Activated CD4-positive, alpha-beta memory T cell treated with anti-CD3 and anti-CD28 coated beads for 36 hours (primary cell): ENCODE measurements around the gene BLNK. TPM values are rescaled to one million over a fixed set of nuclear protein-coding genes. Genes with fewer than 3 reads are reported as not detected.
A peak's percentile ranks its signal among the peaks of the same experiment; 100 is the strongest.

ENCODE experiments used
- CTCF ChIA-PET: fragments of 350-600 bp; sonication (Branson Sonifier 250); formaldehyde crosslinking; loops from one replicate; lab custom pipeline; 2021; ENCODE audit warnings: antibody characterized with exemption, inconsistent platforms; lab: Charles Lee
- POLR2A ChIA-PET: fragments of 350-600 bp; sonication (Branson Sonifier 250); formaldehyde crosslinking; loops from one replicate; lab custom pipeline; 2021; ENCODE audit warnings: antibody characterized with exemption; lab: Charles Lee
- DNase-seq: peaks from one replicate; pipeline ENCODE4 v3.0.0-alpha.2; 2020
- H3K27ac Mint-ChIP-seq: one replicate; pipeline ENCODE4 v1.8.0; 2021; ENCODE audit warnings: mixed read lengths
- H3K27me3 Mint-ChIP-seq: one replicate; pipeline ENCODE4 v1.8.0; 2021; ENCODE audit warnings: mixed read lengths
- H3K36me3 Mint-ChIP-seq: one replicate; pipeline ENCODE4 v1.8.0; 2021; ENCODE audit warnings: mixed read lengths
- H3K4me1 Mint-ChIP-seq: one replicate; pipeline ENCODE4 v1.8.0; 2021; ENCODE audit warnings: low read depth, mixed read lengths
- H3K4me3 Mint-ChIP-seq: one replicate; pipeline ENCODE4 v1.8.0; 2021; ENCODE audit warnings: mild to moderate bottlenecking, mixed read lengths
- H3K9me3 Mint-ChIP-seq: one replicate; pipeline ENCODE4 v1.8.0; 2021; ENCODE audit warnings: mixed read lengths
- intact Hi-C: fragments of 100-400 bp; cut with micrococcal nuclease; formaldehyde crosslinking; loops from one replicate; pipeline ENCODE4 v1.15.1; 2023
- total RNA-seq, 2 experiments: library from RNA; stranded (reverse); gene quantifications; one replicate each; pipeline ENCODE4 v1.2.3, GENCODE V29; 2021

The BLNK gene
- total RNA-seq, 2 experiments from 2014 or later, result not detected

DNA sequence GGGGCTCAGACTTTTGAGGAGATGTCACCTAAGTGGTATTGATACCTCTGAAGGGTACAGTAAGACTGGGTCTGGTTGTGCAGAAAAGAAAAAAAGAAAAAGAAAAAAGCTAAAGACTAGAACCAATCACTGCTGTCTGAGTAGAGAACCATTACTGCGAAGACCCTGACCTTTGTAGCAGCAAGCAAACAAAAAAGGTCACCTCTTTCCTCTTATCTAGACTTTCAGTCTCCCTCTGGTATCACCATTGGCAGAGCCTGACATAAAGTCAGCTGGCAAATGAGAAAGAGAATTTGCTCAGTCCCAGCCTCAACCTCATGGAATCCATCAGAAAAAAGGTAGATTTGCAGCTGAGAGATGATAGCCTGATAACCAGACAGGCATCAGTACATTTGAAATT lies 30.2 kb upstream of the BLNK start:
- no peak overlapping the region for H3K4me3 Mint-ChIP-seq
- POLR2A ChIA-PET, result no interaction called here
- no peak overlapping the region for H3K27ac Mint-ChIP-seq
- H3K9me3 Mint-ChIP-seq, result no peaks in the 10 kb centered on the region
- H3K4me1 Mint-ChIP-seq, result peaks cover 10% of the 10 kb centered on the region
- CTCF ChIA-PET, result interaction anchor here (1.5 to 2.4 kb wide), 2 partner anchors 34 to 72 kb away, joined by 5 to 6 read pairs; no protein-coding TSS in a partner anchor
- H3K36me3 Mint-ChIP-seq, result no peaks in the 10 kb centered on the region
- peaks cover 41% of the 10 kb centered on the region for H3K27me3 Mint-ChIP-seq
- intact Hi-C loops, result no loop called here
- DNase-seq, result no peak

DNA sequence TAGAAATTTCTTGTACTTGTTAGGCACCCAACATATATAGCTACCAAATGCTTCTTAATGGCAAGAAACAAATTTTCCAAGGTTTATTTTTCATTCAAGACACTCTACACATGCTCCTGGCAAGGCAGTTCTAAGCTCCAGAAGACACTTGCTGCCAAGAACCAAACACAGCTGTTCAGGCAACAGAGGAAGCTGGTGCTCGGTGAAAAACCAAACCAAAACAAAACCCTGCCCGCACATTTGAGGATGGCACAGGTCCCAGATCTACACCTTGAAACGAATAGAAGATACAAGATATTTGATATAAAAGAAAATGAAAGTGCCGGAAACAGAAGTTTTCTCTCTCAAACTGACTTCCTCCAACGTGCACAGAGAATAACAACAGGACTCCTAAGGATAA lies 28.0 kb upstream of the BLNK start:
- peak overlapping the region; percentile 32 for H3K27ac Mint-ChIP-seq
- no peaks in the 10 kb centered on the region for H3K36me3 Mint-ChIP-seq
- ChIA-PET CTCF (interaction anchor here (1.3 kb wide), 1 partner anchor 70 kb away, joined by 4 read pairs; no protein-coding TSS in a partner anchor), POLR2A (no interaction called here)
- intact Hi-C loops, result no loop called here
- peaks cover 10% of the 10 kb centered on the region for H3K4me1 Mint-ChIP-seq
- no peaks in the 10 kb centered on the region for H3K9me3 Mint-ChIP-seq
- H3K27me3 Mint-ChIP-seq, result peaks cover 32% of the 10 kb centered on the region
- peak overlapping the region; percentile 20 for H3K4me3 Mint-ChIP-seq
- DNase-seq, result no peak

DNA sequence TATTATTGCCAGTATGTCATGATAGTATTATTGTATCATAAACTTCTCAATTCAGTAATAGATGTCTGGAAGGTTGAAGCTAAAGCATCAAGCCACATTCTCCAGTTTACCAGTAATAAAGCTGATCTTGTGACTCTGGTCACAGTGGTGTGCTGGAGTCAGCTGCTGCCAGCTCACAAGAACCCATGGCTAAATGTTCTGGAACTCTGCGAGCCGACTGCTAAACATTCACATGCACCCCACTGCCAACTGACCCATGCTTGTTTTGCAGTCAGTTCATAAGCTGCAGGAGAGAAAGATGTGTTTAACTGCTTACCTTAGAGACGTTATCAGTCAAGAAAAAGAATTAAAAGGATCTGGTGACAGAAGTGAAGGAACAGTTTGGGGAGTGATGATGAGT lies 27.0 kb upstream of the BLNK start:
- intact Hi-C loops, result no loop called here
- no peak for DNase-seq
- ChIA-PET CTCF (no interaction called here), POLR2A (no interaction called here)
- Mint-ChIP-seq H3K36me3 (no peaks in the 10 kb centered on the region), H3K4me3 (no peak overlapping the region), H3K9me3 (no peaks in the 10 kb centered on the region), H3K4me1 (peaks cover 10% of the 10 kb centered on the region), H3K27me3 (peaks cover 32% of the 10 kb centered on the region), H3K27ac (no peak overlapping the region)

GRCh38 chr10:96297486-96297885 lies 26.1 kb upstream of the BLNK start:
- H3K4me1 Mint-ChIP-seq, result peaks cover 10% of the 10 kb centered on the region
- ChIA-PET POLR2A (no interaction called here), CTCF (interaction anchor here (4.0 kb wide), 1 partner anchor 68 kb away, joined by 20 read pairs; no protein-coding TSS in a partner anchor)
- DNase-seq, result no peak
- H3K27me3 Mint-ChIP-seq, result peaks cover 30% of the 10 kb centered on the region
- no peaks in the 10 kb centered on the region for H3K9me3 Mint-ChIP-seq
- intact Hi-C loops, result no loop called here
- H3K4me3 Mint-ChIP-seq, result no peak overlapping the region
- H3K27ac Mint-ChIP-seq, result no peak overlapping the region
- no peaks in the 10 kb centered on the region for H3K36me3 Mint-ChIP-seq

GRCh38 chr10:96295475-96295874 lies 24.1 kb upstream of the BLNK start:
- intact Hi-C loops, result no loop called here
- Mint-ChIP-seq H3K36me3 (no peaks in the 10 kb centered on the region), H3K4me3 (no peak overlapping the region), H3K27ac (no peak overlapping the region), H3K4me1 (peaks cover 10% of the 10 kb centered on the region), H3K27me3 (peaks cover 23% of the 10 kb centered on the region), H3K9me3 (no peaks in the 10 kb centered on the region)
- ChIA-PET POLR2A (no interaction called here), CTCF (interaction anchor here (0.6 to 4.0 kb wide), 5 partner anchors 10 to 954 kb away, joined by 3 to 20 read pairs (median 5); partner anchors contain the start of gene TCTN3)
- DNase-seq, result no peak

DNA sequence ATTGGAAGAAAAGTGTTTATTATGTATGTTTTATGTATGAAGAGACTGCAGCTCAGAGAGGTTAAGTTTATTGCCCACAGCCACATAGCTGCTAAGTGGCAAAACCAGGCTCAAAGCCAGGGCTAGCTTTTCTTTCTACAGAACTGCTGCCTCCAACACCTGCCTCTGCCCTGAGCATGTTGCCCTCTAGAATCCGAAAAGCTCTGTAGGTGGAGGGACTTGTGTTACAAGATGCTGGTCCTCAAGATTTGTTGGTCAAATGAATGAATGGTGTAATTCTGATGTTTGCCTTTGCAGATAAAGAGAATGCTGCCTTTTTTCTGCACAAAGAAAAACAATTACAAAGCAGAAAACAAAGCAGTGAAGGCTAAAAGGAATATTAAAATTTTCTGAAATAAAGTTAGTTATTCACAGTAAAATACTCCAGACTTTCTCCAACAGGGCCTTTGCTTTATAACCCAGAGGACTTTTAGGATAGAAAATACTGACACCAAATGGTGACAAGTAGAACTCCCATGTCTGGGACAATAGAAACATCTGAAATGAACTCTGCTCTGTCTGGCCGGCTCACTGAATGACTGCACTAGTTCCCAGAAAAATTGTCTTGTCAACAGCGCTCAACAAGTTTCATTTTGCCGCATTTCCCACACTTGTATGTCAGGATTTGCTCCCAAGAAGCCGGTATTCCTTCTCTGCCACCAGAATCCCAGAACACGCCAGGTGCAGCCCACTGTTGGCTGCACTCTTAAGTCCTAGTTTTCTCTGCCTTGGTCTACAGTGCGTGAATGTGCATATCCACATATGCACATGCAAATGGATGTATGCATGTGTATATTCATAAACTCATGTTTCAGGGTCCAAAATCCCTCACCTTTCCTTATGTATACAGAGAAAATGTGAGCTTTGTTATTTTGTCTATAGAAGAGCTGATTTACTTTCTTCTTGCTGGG lies 21.9 kb upstream of the BLNK start:
- Mint-ChIP-seq H3K27ac (no peak overlapping the region), H3K9me3 (no peaks in the 10 kb centered on the region), H3K36me3 (no peaks in the 10 kb centered on the region), H3K27me3 (peaks cover 19% of the 10 kb centered on the region), H3K4me1 (peaks cover 2% of the 10 kb centered on the region), H3K4me3 (no peak overlapping the region)
- POLR2A ChIA-PET, result no interaction called here
- DNase-seq, result peak; percentile 13
- intact Hi-C loops, result loop anchor here (1.0 to 5.0 kb wide), 2 partner anchors 66 to 276 kb away; no protein-coding TSS in a partner anchor
- CTCF ChIA-PET, result interaction anchor here (0.6 to 4.0 kb wide), 9 partner anchors 23 to 600 kb away, joined by 3 to 20 read pairs (median 5); partner anchors contain the start of gene TCTN3

- POLR2A ChIA-PET, result no interaction called here
- H3K27ac Mint-ChIP-seq, result no peak overlapping the region
- H3K36me3 Mint-ChIP-seq, result no peaks in the 10 kb centered on the region
- H3K4me1 Mint-ChIP-seq, result peaks cover 7% of the 10 kb centered on the region
- CTCF ChIA-PET, result interaction anchor here (0.8 to 1.8 kb wide), 7 partner anchors 44 to 597 kb away, joined by 3 to 9 read pairs (median 3); partner anchors contain the start of gene TCTN3
- DNase-seq, result no peak
- no peak overlapping the region for H3K4me3 Mint-ChIP-seq
- H3K9me3 Mint-ChIP-seq, result no peaks in the 10 kb centered on the region
- peaks cover 15% of the 10 kb centered on the region for H3K27me3 Mint-ChIP-seq
- intact Hi-C loops, result loop anchor here (5.0 kb wide), 1 partner anchor 63 kb away; no protein-coding TSS in a partner anchor
Observed at GRCh38 chr10:96290368-96291133, 19.2 kb upstream of the BLNK start.

DNA sequence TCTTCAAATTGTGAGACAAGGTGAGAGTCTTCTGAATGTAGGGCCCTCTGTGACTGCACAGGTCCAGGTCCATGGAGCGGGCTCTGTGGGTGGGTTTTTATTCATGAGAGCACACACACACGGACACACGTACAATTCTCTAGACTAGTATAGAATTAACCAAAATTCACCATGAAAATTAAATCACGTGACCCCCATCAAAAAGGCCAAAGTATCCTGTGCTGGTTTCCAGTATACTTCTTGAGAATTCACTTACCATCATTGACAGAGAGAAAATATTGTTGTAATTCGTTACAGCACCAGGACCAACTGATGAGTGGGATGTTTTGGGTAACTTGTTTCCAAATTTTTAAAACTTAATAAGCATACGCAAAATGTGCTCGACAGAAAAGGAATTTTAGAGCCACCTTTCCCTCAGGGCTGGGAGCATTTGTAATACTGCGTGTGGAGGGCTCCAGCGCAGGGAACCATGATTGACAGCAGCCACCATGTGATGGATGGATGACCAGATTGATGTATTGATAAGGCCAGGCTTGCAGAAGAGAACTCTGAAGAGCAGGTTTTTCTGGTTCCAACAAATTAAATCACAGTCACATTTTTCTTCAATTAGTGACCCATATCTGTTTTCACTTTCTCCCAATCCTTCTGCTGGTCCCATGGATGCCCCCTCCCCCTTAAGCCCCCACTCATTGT lies 18.0 kb upstream of the BLNK start:
- no peaks in the 10 kb centered on the region for H3K36me3 Mint-ChIP-seq
- peaks cover 12% of the 10 kb centered on the region for H3K27me3 Mint-ChIP-seq
- peaks cover 7% of the 10 kb centered on the region for H3K4me1 Mint-ChIP-seq
- H3K9me3 Mint-ChIP-seq, result no peaks in the 10 kb centered on the region
- H3K27ac Mint-ChIP-seq, result no peak overlapping the region
- POLR2A ChIA-PET, result no interaction called here
- intact Hi-C loops, result no loop called here
- H3K4me3 Mint-ChIP-seq, result no peak overlapping the region
- CTCF ChIA-PET, result no interaction called here
- DNase-seq, result no peak

- no peak overlapping the region for H3K4me3 Mint-ChIP-seq
- POLR2A ChIA-PET, result no interaction called here
- CTCF ChIA-PET, result interaction anchor here (1.5 to 1.9 kb wide), 2 partner anchors 47 to 594 kb away, joined by 3 to 4 read pairs; partner anchors contain the start of gene TCTN3
Observed at GRCh38 chr10:96288151-96288621, 16.8 kb upstream of the BLNK start.

GRCh38 chr10:96287392-96288105 lies 16.2 kb upstream of the BLNK start:
- intact Hi-C loops, result no loop called here
- Mint-ChIP-seq H3K4me3 (no peak overlapping the region), H3K36me3 (no peaks in the 10 kb centered on the region), H3K27ac (no peak overlapping the region), H3K4me1 (peaks cover 7% of the 10 kb centered on the region), H3K9me3 (no peaks in the 10 kb centered on the region), H3K27me3 (peaks cover 1% of the 10 kb centered on the region)
- CTCF ChIA-PET, result interaction anchor here (0.8 to 1.9 kb wide), 4 partner anchors 47 to 594 kb away, joined by 3 to 5 read pairs (median 4); partner anchors contain the start of gene TCTN3
- POLR2A ChIA-PET, result no interaction called here
- no peak for DNase-seq

More at GRCh38 chr10:96288151-96288621, 16.8 kb upstream of the BLNK start:
- Mint-ChIP-seq H3K36me3 (no peaks in the 10 kb centered on the region), H3K27me3 (peaks cover 1% of the 10 kb centered on the region), H3K27ac (no peak overlapping the region), H3K4me1 (peaks cover 7% of the 10 kb centered on the region), H3K9me3 (no peaks in the 10 kb centered on the region)
- no peak for DNase-seq
- intact Hi-C loops, result no loop called here

- intact Hi-C loops, result no loop called here
- Mint-ChIP-seq H3K27me3 (peaks cover 1% of the 10 kb centered on the region), H3K36me3 (no peaks in the 10 kb centered on the region), H3K4me3 (no peak overlapping the region), H3K9me3 (no peaks in the 10 kb centered on the region), H3K27ac (no peak overlapping the region), H3K4me1 (peaks cover 7% of the 10 kb centered on the region)
- no peak for DNase-seq
- CTCF ChIA-PET, result no interaction called here
- POLR2A ChIA-PET, result no interaction called here
Observed at GRCh38 chr10:96285331-96285752, 14.0 kb upstream of the BLNK start.
